WTC11 (cell line): ENCODE data around the gene ADCY10.

Source experiments
- ELF4 ChIP-seq: sonication (generic); formaldehyde crosslinking; IDR thresholded peaks from 2 replicates; pipeline ENCODE4 v1.8.1; 2022; ENCODE audit warnings: low read depth, mild to moderate bottlenecking, moderate library complexity, missing genetic modification reagents
- ESRRA ChIP-seq: sonication (generic); formaldehyde crosslinking; IDR thresholded peaks from 2 replicates; pipeline ENCODE4 v1.8.1; 2022; ENCODE audit warnings: mild to moderate bottlenecking, missing genetic modification reagents, borderline replicate concordance
- HMGXB4 ChIP-seq: sonication (generic); formaldehyde crosslinking; IDR thresholded peaks from 2 replicates; pipeline ENCODE4 v1.8.1; 2023; ENCODE audit warnings: mild to moderate bottlenecking, moderate library complexity, missing genetic modification reagents
- JUN ChIP-seq: sonication (generic); formaldehyde crosslinking; IDR thresholded peaks from 2 replicates; pipeline ENCODE4 v1.8.0; 2023; ENCODE audit warnings: mild to moderate bottlenecking, missing genetic modification reagents
- MXD4 ChIP-seq: fragments of 250-450 bp; sonication (Bioruptor Pico); IDR thresholded peaks from 2 replicates; pipeline ENCODE4 v1.8.0; 2021; ENCODE audit warnings: mild to moderate bottlenecking, moderate library complexity, borderline replicate concordance
- PRDM15 ChIP-seq: sonication (generic); formaldehyde crosslinking; IDR thresholded peaks from 2 replicates; pipeline ENCODE4 v1.8.0; 2022; ENCODE audit warnings: missing genetic modification reagents
- SP1 ChIP-seq: sonication (generic); formaldehyde crosslinking; conservative IDR thresholded peaks from 2 replicates; pipeline ENCODE4 v1.8.1; 2022; ENCODE audit warnings: missing genetic modification reagents
- TEAD4 ChIP-seq: sonication (generic); formaldehyde crosslinking; IDR thresholded peaks from 2 replicates; pipeline ENCODE4 v1.8.0; 2022; ENCODE audit warnings: mild to moderate bottlenecking, missing genetic modification reagents
- ZNF423 ChIP-seq: fragments of 250-450 bp; sonication (Bioruptor Pico); IDR thresholded peaks from 2 replicates; pipeline ENCODE4 v2.1.2; 2022; ENCODE audit warnings: mild to moderate bottlenecking, moderate library complexity
- ZNF425 ChIP-seq: fragments of 250-450 bp; sonication (Bioruptor Pico); conservative IDR thresholded peaks from 2 replicates; pipeline ENCODE4 v1.9.0; 2021; ENCODE audit warnings: mild to moderate bottlenecking
- ZNF512 ChIP-seq: sonication (generic); formaldehyde crosslinking; IDR thresholded peaks from 2 replicates; pipeline ENCODE4 v1.8.1; 2022; ENCODE audit warnings: missing genetic modification reagents, borderline replicate concordance
- TF ChIP-seq, protein P1 (sequence below): fragments of 200-600 bp; IDR thresholded peaks from 2 replicates; pipeline ENCODE4 v1.8.0; 2022; ENCODE audit warnings: antibody characterized with exemption
- TF ChIP-seq, protein P2 (sequence below): sonication (generic); formaldehyde crosslinking; IDR thresholded peaks from 2 replicates; pipeline ENCODE4 v1.8.1; 2023; ENCODE audit warnings: mild to moderate bottlenecking, missing genetic modification reagents

DNA sequence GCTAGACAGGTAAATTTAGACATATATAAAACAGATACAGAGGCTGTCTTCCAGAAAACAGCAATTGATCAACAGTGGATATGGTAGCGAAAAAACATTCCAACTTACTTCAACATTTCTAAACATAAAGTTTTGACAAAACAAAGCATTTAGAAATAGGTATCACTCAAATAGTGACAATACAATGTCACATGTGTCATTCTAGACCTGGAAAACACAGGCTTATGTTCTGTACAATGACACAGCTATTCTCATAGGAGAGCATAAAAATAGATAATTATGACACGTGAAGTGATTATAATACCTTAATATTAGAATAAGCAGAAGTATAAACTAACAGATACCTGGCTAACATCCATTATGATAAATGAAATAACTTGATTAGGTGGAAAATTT, 14.5 kb upstream of the ADCY10 start:
- no peak for TF ChIP-seq MXD4
- TF ChIP-seq ELF4: no peak
- TF ChIP-seq, protein P1, sequence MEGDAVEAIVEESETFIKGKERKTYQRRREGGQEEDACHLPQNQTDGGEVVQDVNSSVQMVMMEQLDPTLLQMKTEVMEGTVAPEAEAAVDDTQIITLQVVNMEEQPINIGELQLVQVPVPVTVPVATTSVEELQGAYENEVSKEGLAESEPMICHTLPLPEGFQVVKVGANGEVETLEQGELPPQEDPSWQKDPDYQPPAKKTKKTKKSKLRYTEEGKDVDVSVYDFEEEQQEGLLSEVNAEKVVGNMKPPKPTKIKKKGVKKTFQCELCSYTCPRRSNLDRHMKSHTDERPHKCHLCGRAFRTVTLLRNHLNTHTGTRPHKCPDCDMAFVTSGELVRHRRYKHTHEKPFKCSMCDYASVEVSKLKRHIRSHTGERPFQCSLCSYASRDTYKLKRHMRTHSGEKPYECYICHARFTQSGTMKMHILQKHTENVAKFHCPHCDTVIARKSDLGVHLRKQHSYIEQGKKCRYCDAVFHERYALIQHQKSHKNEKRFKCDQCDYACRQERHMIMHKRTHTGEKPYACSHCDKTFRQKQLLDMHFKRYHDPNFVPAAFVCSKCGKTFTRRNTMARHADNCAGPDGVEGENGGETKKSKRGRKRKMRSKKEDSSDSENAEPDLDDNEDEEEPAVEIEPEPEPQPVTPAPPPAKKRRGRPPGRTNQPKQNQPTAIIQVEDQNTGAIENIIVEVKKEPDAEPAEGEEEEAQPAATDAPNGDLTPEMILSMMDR: no peak
- TF ChIP-seq, protein P2, sequence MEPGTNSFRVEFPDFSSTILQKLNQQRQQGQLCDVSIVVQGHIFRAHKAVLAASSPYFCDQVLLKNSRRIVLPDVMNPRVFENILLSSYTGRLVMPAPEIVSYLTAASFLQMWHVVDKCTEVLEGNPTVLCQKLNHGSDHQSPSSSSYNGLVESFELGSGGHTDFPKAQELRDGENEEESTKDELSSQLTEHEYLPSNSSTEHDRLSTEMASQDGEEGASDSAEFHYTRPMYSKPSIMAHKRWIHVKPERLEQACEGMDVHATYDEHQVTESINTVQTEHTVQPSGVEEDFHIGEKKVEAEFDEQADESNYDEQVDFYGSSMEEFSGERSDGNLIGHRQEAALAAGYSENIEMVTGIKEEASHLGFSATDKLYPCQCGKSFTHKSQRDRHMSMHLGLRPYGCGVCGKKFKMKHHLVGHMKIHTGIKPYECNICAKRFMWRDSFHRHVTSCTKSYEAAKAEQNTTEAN (CRISPR knock-in tag): no peak
- TF ChIP-seq SP1 (CRISPR knock-in tag): no peak
- no peak for TF ChIP-seq ZNF512
- TF ChIP-seq JUN (CRISPR knock-in tag): no peak
- no peak for TF ChIP-seq TEAD4
- TF ChIP-seq ZNF423 (CRISPR knock-in tag): no peak
- TF ChIP-seq ZNF425 (CRISPR knock-in tag): no peak
- no peak for TF ChIP-seq PRDM15
- no peak for TF ChIP-seq HMGXB4 (CRISPR knock-in tag)
- no peak for TF ChIP-seq ESRRA (CRISPR knock-in tag)
